Skeletal muscle satellite cell (primary cell): ENCODE data around the gene PRCD.

Experiments
- H3K27me3 ChIP-seq: 2 replicates; pipeline ENCODE4 v1.7.0; 2013; ENCODE audit warnings: low read length; ENCODE audit not compliant: control insufficient read depth, insufficient read depth
- H3K36me3 ChIP-seq: 2 replicates; pipeline ENCODE4 v1.7.0; 2013; ENCODE audit warnings: mild to moderate bottlenecking, control low read depth, low read length; ENCODE audit not compliant: insufficient read depth
- H3K4me1 ChIP-seq: 2 replicates; pipeline ENCODE4 v1.7.0; 2013; ENCODE audit warnings: low read length; ENCODE audit not compliant: control insufficient read depth, insufficient read depth
- H3K4me2 ChIP-seq: 2 replicates; pipeline ENCODE4 v1.7.0; 2013; ENCODE audit warnings: mild to moderate bottlenecking, low read length
- H3K4me3 ChIP-seq: 2 replicates; pipeline ENCODE4 v1.7.0; 2013; ENCODE audit warnings: low read length
- H3K9ac ChIP-seq: 2 replicates; pipeline ENCODE4 v1.7.0; 2013; ENCODE audit warnings: mild to moderate bottlenecking, low read depth, low read length, moderate library complexity
- H3K9me3 ChIP-seq: replicated peaks from 2 replicates; pipeline ENCODE4 v1.7.0; 2013; ENCODE audit warnings: mild to moderate bottlenecking, control low read depth, low read length

PRCD gene

GRCh38 chr17:76538281-76538931 is 1.4 kb upstream of the PRCD start:
- peak overlapping the region; percentile 56 for H3K4me3 ChIP-seq
- peak overlapping the region; percentile 76 for H3K4me2 ChIP-seq
- no peaks in the 10 kb centered on the region for H3K36me3 ChIP-seq
- peak overlapping the region; percentile 35 for H3K9ac ChIP-seq
- H3K27me3 ChIP-seq: peaks cover 41% of the 10 kb centered on the region
- H3K4me1 ChIP-seq: peaks cover 24% of the 10 kb centered on the region
- no peaks in the 10 kb centered on the region for H3K9me3 ChIP-seq

GRCh38 chr17:76538941-76539570 is 788 bp upstream of the PRCD start:
- H3K9ac ChIP-seq: no peak overlapping the region
- H3K36me3 ChIP-seq: no peaks in the 10 kb centered on the region
- H3K4me3 ChIP-seq: no peak overlapping the region
- peaks cover 48% of the 10 kb centered on the region for H3K27me3 ChIP-seq
- H3K9me3 ChIP-seq: no peaks in the 10 kb centered on the region
- H3K4me1 ChIP-seq: peaks cover 25% of the 10 kb centered on the region
- no peak overlapping the region for H3K4me2 ChIP-seq

GRCh38 chr17:76540381-76541300 is 797 bp downstream of the PRCD start:
- peaks cover 36% of the 10 kb centered on the region for H3K4me1 ChIP-seq
- H3K9ac ChIP-seq: peak overlapping the region; percentile 68
- H3K4me2 ChIP-seq: peak overlapping the region; percentile 97
- no peaks in the 10 kb centered on the region for H3K36me3 ChIP-seq
- H3K4me3 ChIP-seq: peak overlapping the region; percentile 69
- no peaks in the 10 kb centered on the region for H3K9me3 ChIP-seq
- peaks cover 60% of the 10 kb centered on the region for H3K27me3 ChIP-seq

- Histone ChIP-seq H3K4me2 (no peak overlapping the region), H3K27me3 (peaks cover 54% of the 10 kb centered on the region), H3K9ac (no peak overlapping the region), H3K4me1 (peaks cover 47% of the 10 kb centered on the region), H3K36me3 (no peaks in the 10 kb centered on the region), H3K9me3 (no peaks in the 10 kb centered on the region), H3K4me3 (no peak overlapping the region)
These were observed 2.1 kb downstream of the PRCD start for GRCh38 chr17:76541739-76542454.

- Histone ChIP-seq H3K27me3 (peaks cover 51% of the 10 kb centered on the region), H3K9ac (no peak overlapping the region)
These were observed 2.7 kb downstream of the PRCD start for GRCh38 chr17:76542566-76542971.

GRCh38 chr17:76542984-76543383 is 3.1 kb downstream of the PRCD start:
- H3K27me3 ChIP-seq: peaks cover 50% of the 10 kb centered on the region
- H3K4me1 ChIP-seq: peaks cover 46% of the 10 kb centered on the region
- no peaks in the 10 kb centered on the region for H3K9me3 ChIP-seq
- H3K4me2 ChIP-seq: no peak overlapping the region
- no peak overlapping the region for H3K4me3 ChIP-seq
- no peaks in the 10 kb centered on the region for H3K36me3 ChIP-seq
- no peak overlapping the region for H3K9ac ChIP-seq

More at GRCh38 chr17:76542566-76542971, 2.7 kb downstream of the PRCD start:
- no peak overlapping the region for H3K4me2 ChIP-seq
- no peak overlapping the region for H3K4me3 ChIP-seq
- no peaks in the 10 kb centered on the region for H3K9me3 ChIP-seq
- H3K4me1 ChIP-seq: peaks cover 50% of the 10 kb centered on the region
- H3K36me3 ChIP-seq: no peaks in the 10 kb centered on the region

- H3K9me3 ChIP-seq: no peaks in the 10 kb centered on the region
- H3K4me2 ChIP-seq: no peak overlapping the region
- no peaks in the 10 kb centered on the region for H3K36me3 ChIP-seq
- H3K9ac ChIP-seq: no peak overlapping the region
- peaks cover 46% of the 10 kb centered on the region for H3K27me3 ChIP-seq
- H3K4me3 ChIP-seq: no peak overlapping the region
- peaks cover 41% of the 10 kb centered on the region for H3K4me1 ChIP-seq
These were observed 3.6 kb downstream of the PRCD start for GRCh38 chr17:76543482-76543825.

- H3K4me3 ChIP-seq: no peak overlapping the region
- H3K9ac ChIP-seq: no peak overlapping the region
- H3K9me3 ChIP-seq: no peaks in the 10 kb centered on the region
- peak overlapping the region; percentile 0 for H3K4me2 ChIP-seq
- peaks cover 40% of the 10 kb centered on the region for H3K27me3 ChIP-seq
- H3K4me1 ChIP-seq: peaks cover 38% of the 10 kb centered on the region
- no peaks in the 10 kb centered on the region for H3K36me3 ChIP-seq
These were observed 4.1 kb downstream of the PRCD start for GRCh38 chr17:76543826-76544545.

GRCh38 chr17:76544546-76545365 is 4.9 kb downstream of the PRCD start:
- Histone ChIP-seq H3K36me3 (no peaks in the 10 kb centered on the region), H3K4me2 (peak overlapping the region; percentile 0), H3K27me3 (peaks cover 32% of the 10 kb centered on the region), H3K9me3 (no peaks in the 10 kb centered on the region), H3K4me3 (no peak overlapping the region), H3K4me1 (peaks cover 38% of the 10 kb centered on the region), H3K9ac (no peak overlapping the region)

GRCh38 chr17:76545918-76546555 is 6.2 kb downstream of the PRCD start:
- Histone ChIP-seq H3K9me3 (no peaks in the 10 kb centered on the region), H3K9ac (peak overlapping the region; percentile 50), H3K27me3 (peaks cover 31% of the 10 kb centered on the region), H3K36me3 (no peaks in the 10 kb centered on the region), H3K4me1 (peaks cover 36% of the 10 kb centered on the region), H3K4me2 (peak overlapping the region; percentile 62), H3K4me3 (no peak overlapping the region)
